Measurements from ENCODE around the gene SLC25A14.

DNA sequence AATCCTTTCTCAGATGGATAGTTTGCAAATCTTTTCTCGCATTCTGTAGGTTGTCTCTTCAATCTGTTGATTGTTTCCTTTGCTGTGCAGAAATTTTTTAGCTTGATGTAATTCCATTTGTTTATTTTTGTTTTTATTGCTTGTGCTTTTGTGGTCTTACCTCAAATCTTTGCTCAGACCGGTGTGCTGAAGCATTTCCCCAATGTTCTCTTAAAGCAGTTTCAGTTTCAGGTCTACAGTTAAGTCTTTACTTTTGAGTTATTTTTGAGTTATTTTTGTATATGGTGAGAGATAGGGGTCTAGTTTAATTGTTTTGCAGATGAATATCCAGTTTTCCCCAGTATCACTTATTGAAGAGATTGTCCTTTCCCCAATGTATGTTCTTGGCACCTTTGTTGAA lies 18.2 kb upstream of the SLC25A14 start:
- TF ChIP-seq, protein P1, sequence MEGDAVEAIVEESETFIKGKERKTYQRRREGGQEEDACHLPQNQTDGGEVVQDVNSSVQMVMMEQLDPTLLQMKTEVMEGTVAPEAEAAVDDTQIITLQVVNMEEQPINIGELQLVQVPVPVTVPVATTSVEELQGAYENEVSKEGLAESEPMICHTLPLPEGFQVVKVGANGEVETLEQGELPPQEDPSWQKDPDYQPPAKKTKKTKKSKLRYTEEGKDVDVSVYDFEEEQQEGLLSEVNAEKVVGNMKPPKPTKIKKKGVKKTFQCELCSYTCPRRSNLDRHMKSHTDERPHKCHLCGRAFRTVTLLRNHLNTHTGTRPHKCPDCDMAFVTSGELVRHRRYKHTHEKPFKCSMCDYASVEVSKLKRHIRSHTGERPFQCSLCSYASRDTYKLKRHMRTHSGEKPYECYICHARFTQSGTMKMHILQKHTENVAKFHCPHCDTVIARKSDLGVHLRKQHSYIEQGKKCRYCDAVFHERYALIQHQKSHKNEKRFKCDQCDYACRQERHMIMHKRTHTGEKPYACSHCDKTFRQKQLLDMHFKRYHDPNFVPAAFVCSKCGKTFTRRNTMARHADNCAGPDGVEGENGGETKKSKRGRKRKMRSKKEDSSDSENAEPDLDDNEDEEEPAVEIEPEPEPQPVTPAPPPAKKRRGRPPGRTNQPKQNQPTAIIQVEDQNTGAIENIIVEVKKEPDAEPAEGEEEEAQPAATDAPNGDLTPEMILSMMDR (conservative IDR thresholded peaks at IDR 0.05; ENCODE audit: low read depth, low read length): no peak
- no peak for TF ChIP-seq EZH2 (IDR thresholded peaks at IDR 0.05; ENCODE audit: borderline replicate concordance, low read depth, low read length, poor library complexity, severe bottlenecking)
